HG02973 (cell line): ENCODE data around the gene ZHX3.

Source experiments
- ATAC-seq: cut with Tn5 transposase; IDR thresholded peaks from one replicate; pipeline ENCODE4 v1.9.1; 2021; ENCODE audit warnings: moderate library complexity; ENCODE audit not compliant: unreplicated experiment

The ZHX3 gene

DNA sequence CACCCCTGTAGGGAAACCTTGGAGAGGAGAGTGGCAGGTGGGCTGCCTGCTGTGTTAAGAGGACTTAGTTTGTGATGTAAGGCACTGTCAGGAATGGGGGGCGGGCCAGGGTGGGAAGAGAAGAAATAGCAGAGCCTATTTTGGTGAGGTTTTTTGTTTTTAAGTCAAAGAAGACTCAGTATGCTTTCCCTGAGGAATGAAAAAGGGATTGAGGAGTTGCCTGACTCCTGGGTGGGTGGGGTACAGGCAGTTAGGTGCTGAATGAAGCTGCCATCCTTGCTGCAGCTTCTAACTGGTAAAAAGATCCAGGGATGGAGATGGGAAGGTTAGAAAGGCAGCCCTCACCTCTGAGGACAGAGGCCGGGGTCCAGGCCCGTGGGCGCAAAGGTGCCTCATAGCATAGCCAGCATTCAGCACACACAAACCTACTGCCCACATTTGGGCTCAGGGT is 142.3 kb downstream of the ZHX3 start:
- no peak for ATAC-seq

- no peak for ATAC-seq
Observed at GRCh38 chr20:41174782-41175181, 142.7 kb downstream of the ZHX3 start.

- ATAC-seq: no peak
Observed at GRCh38 chr20:41174373-41174772, 143.2 kb downstream of the ZHX3 start.

GRCh38 chr20:41173791-41174341 is 143.7 kb downstream of the ZHX3 start:
- ATAC-seq: no peak

DNA sequence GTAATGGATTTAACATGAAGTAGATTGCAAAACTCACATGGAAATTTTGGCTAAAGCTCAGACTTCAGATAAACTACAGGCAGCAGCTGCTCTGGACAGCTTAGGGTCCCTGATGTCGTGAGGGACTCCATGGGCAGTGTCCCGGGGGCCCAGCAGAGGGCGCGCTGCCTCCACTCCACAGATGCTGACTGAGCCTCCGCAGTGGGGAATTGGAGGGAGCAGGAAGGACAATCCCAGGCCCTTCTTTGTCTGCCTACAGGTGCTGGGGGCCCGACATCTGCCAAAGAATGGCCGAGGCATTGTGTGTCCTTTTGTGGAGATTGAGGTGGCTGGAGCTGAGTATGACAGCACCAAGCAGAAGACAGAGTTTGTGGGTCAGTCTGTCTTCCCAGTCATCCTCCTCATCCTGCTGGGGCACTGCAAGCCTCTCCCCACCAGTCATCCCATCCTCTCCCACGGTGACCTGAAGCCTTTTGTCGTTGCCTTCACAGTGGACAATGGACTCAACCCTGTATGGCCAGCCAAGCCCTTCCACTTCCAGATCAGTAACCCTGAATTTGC is 144.3 kb downstream of the ZHX3 start:
- ATAC-seq: no peak

- no peak for ATAC-seq
Observed at GRCh38 chr20:41172296-41173140, 145.0 kb downstream of the ZHX3 start.

DNA sequence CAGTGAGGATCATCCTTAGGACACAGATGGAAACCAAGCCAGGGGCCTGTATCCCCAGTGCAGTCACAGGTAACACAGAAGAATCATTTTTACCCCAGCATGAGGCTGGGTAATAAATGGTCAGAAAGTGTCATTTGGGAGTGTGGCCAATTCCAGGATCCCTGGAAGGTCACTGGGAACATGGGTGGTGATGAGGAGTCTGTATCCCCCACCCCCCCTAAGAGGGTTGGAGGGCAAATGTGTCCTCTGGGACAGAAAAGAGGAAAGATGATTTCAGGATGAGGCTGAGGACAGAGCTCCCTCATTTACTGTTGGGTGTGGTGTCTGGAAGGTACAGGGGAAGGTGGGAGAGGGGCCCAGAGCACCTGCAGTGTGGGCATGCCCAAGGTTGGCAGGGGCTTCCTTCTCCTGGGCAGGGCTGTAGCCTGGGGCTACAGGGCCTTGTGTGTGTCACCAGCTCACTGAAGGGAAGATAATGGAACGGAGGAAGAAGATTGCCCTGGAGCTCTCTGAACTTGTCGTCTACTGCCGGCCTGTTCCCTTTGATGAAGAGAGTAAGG is 145.7 kb downstream of the ZHX3 start:
- ATAC-seq: no peak

DNA sequence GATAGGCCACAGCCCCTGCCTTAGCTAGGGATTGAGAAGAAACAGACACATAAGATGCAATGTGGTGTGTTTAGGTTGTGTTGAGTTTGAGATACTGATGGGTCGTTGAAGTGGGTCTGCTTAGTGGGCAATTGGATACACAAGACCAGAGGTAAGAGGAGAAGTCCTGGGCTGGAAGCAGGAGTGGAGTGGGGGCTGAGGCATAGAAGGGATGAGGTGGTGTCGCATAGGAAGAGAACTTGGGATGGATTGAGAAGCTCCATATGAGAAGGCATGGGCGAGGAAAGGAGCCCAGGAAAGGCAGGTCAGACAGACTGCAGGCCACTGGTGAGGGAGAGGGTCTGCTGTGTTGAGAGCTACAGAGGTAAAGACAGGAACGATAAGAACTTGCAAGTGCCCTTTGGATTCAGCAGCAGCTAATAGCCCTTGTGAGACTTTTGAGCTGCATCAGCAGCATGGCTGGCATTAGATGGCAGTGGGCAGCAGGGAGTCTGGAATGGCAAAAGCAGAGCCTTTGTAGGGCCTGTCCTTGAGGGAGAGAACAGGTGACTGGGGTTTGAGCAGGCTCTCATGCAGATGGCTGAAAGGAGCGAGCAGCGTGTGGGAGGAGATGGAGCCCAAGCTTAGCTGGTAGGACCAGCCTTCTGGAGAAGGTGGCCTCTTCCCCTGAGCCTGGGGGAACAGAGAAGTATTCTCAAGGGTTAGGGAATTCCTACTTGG is 147.0 kb downstream of the ZHX3 start:
- no peak for ATAC-seq

GRCh38 chr20:41169791-41170351 is 147.7 kb downstream of the ZHX3 start:
- ATAC-seq: no peak

DNA sequence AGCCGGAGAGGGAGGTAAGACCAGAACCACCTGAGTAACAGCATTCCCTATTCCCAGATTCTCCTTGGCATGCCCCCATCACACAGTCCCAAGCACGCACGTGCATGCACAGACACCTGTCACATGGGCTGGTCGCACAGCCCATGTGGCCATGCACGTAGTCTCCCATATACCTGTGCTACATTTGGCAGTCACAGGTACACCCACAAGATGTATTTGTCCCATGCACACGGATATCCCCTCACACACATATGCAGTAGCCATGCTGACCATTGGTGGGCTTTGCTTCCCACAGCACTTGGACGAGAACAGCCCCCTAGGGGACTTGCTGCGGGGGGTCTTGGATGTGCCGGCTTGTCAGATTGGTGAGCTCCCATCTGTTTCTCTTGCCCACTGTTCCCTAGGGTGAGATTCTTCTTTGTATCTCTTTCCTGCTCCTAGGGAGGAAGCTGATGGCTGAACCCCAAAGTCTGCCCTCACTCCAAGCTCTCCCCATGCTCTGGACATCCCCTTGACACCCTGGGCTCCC is 148.3 kb downstream of the ZHX3 start:
- ATAC-seq: no peak

GRCh38 chr20:41168281-41169161 is 149.0 kb downstream of the ZHX3 start:
- ATAC-seq: no peak

DNA sequence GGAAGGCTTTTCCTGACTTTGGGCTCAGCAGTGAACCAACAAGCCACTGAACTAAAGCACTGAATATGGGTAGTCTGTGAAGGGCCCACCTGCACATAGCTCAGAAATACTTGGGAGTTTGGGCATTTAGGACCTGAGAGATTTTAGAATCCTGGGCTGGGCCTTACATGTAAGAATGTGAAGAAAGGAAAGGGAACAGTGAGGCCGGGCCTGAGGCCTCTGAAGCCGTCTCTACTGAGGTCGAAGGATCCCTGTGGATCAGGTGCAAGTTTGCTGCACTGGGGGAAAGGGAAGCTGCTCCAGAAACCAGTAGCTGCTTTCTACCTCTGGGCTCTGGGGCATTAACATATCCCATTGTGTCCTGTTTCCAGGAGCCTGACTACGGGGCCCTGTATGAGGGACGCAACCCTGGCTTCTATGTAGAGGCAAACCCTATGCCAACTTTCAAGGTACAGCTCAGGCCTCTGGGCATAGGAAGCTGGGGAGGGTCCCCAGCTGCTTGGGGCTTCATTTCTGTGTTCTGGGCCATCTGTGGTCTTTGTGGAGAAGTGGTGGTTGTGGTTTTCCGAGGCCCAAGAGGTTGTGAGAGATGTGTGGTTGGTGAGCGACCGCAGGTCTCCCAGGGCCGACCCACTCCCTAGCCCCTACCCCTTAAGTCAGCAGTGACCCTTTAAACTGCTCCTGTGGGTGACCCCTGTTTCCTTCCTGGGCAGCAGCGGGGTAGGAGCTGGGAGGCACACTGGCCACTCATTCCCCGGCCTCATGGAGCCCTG is 149.9 kb downstream of the ZHX3 start:
- ATAC-seq: no peak

GRCh38 chr20:41167118-41167470 is 150.4 kb downstream of the ZHX3 start:
- ATAC-seq: no peak

GRCh38 chr20:41166201-41167117 is 151.1 kb downstream of the ZHX3 start:
- no peak for ATAC-seq

DNA sequence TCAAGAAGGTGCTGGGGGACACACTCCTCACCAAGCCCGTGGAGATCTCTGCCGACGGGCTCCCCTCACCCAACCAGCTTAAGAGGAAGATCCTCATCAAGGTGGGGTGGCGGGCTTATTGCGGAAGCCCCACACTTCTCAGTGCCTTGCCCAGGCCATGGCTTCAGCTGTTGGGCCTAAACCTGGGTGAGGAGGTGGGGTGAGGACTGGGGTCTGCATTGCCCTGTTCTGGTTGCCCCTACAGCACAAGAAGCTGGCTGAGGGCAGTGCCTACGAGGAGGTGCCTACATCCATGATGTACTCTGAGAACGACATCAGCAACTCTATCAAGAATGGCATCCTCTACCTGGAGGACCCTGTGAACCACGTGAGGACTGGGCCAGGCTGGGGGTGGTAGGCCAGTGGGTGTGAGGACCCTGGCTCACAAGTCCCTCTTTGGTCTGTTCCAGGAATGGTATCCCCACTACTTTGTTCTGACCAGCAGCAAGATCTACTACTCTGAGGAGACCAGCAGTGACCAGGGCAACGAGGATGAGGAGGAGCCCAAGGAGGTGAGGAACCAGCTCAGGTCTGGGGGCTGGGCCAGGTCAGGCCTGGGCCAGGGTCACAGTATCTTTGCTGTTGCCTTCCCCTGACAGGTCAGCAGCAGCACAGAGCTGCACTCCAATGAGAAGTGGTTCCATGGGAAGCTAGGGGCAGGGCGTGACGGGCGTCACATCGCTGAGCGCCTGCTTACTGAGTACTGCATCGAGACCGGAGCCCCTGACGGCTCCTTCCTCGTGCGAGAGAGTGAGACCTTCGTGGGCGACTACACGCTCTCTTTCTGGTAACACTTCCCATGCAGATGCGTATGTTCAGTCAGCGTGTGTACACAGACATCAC is 152.3 kb downstream of the ZHX3 start:
- ATAC-seq: no peak

GRCh38 chr20:41163821-41164220 is 153.7 kb downstream of the ZHX3 start:
- no peak for ATAC-seq

GRCh38 chr20:41162396-41162795 is 155.1 kb downstream of the ZHX3 start:
- ATAC-seq: no peak
